ENCODE results near the gene CDC42BPB.

DNA sequence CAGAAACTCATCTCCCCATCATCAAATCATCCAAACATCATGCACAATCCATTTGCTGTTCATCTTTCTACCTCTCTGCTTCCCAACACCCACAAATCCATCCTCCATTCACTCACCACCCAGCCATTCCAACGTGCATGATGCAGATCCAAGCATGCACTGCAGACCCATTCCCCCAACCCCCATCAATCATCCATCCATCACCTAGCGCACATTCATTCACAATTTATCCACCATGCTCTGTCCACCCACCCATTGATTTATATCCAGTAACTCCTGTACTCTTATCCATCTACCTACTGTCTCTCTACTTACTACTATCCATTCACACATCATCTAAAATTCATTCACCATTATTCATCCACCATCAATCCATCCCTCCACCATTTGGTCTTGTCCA lies 138.9 kb downstream of the CDC42BPB start:
- TF ChIP-seq, protein P1, sequence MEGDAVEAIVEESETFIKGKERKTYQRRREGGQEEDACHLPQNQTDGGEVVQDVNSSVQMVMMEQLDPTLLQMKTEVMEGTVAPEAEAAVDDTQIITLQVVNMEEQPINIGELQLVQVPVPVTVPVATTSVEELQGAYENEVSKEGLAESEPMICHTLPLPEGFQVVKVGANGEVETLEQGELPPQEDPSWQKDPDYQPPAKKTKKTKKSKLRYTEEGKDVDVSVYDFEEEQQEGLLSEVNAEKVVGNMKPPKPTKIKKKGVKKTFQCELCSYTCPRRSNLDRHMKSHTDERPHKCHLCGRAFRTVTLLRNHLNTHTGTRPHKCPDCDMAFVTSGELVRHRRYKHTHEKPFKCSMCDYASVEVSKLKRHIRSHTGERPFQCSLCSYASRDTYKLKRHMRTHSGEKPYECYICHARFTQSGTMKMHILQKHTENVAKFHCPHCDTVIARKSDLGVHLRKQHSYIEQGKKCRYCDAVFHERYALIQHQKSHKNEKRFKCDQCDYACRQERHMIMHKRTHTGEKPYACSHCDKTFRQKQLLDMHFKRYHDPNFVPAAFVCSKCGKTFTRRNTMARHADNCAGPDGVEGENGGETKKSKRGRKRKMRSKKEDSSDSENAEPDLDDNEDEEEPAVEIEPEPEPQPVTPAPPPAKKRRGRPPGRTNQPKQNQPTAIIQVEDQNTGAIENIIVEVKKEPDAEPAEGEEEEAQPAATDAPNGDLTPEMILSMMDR (IDR thresholded peaks at IDR 0.05), result no peak
- no peak for TF ChIP-seq POLR2A (IDR thresholded peaks at IDR 0.05)
